GM18511 (cell line): ENCODE results near the gene IGSF11.

ENCODE experiments used
- ATAC-seq: cut with Tn5 transposase; IDR thresholded peaks from one replicate; pipeline ENCODE4 v1.9.1; 2021; ENCODE audit warnings: mild to moderate bottlenecking, moderate library complexity; ENCODE audit not compliant: unreplicated experiment

IGSF11 gene

DNA sequence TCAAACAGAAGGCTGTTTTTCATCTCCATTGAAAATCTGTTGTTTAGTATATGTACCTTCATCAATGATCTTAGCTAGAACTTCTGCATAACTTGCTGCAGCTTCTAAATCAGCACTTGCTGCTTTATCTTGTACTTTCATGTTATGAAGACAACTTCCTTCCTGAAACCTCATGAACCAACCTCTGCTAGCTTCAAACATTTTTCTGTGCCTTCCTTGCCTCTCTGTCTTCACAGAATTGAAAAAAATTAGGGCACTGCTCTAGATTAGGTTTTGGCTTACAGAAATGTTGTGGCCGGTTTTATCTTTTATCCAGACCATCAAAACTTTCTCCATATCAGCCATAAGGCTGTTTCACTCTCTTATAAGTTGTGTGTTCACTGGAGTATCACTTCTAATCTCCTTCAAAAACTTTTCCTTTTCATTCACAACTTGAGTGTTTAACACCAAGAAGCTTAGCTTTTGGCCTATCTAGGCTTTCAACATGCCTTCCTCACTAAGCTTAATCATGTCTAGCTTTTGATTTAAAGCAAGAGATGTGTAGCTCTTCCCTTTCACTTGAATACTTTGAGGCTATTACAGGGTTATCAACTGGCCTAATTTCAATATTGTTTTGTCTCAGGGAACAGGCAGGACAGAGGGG is 78.6 kb downstream of the IGSF11 start:
- no peak for ATAC-seq

DNA sequence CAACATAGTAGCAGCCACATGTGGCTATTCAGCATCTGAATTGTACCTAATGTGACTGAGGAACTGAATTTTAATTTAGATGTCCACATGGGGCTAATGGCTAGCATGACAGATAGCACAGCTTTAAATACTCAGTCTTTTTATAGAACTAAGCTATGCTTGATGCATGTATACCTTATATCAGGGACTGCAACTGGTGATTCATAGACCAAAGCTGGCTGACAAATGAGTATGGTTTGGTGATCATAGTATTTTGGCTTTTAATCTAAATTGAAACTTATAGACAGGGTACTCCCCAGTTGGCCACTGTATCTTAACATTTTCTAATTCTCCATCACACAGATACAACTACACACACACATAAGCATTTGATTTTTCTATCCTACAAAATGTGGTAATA is 83.6 kb downstream of the IGSF11 start:
- ATAC-seq = no peak

DNA sequence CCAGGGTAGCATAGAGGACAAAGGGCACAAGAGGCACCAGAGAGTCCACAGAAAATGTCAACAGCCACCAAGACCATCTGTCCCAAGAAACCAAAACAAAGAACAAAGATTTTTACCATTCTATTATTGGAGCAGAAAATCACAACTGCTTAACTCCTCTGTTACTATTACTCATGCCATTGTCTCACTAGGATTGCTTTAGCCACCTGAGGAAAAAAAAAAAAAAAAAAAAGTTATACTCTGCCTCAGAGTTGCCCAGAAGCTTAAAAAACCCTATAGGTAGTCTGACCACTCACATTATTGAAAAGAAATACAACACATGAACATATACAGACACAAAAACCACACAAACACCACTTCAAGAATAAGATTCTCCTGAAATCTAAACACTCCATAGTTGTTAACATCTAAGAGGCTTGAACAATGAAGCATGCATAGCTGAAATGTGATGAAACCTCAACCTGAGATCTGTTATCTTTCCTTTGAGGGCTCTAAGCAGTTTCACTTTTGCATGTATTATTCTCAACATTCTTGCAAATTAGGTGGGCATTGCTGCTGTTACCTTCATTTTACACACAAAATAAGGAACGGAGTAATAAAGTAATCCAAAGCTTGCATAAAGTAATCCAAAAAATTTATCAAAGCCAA is 85.4 kb downstream of the IGSF11 start:
- no peak for ATAC-seq

DNA sequence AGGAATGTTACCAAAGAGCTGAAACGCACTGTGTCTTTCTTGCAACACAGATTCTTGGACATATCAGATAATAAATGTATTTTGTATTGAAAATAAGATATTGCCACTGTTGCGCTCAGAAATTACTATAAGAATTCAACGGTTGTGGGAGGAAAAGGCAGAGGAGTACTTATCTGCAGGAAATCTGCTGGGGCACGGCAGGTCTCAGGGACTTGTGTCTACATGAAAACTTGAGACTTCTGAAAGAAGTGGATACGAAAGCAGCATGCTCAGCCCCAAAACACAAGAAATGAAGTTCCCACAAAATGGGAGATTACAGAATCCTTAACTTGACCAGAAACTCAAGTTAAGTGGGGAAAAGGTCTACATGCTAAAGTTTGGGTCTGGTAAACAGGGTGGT is 86.5 kb downstream of the IGSF11 start:
- no peak for ATAC-seq

- ATAC-seq = no peak
Observed at GRCh38 chr3:118946449-118946848, 88.2 kb downstream of the IGSF11 start.

DNA sequence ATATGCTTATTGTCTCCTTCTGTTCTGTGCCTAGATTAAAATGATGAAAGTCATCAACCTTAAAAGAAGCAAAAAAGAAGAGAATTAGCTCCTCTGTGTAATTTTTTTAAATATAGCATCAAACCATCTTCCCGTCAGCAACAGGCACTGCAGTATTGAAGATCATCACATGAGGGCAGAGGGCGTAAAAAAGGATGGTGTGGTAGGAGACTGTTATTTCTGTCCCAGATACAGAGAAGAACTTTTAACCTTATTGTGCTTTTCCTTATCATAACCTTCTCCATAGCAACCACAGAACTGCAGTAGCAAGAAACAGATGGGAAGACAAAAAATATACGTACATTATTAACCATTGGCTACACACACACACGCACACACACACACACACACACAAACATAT is 88.8 kb downstream of the IGSF11 start:
- ATAC-seq = no peak

- ATAC-seq = no peak
Observed at GRCh38 chr3:118943597-118943996, 91.0 kb downstream of the IGSF11 start.

GRCh38 chr3:118942671-118943070 is 92.0 kb downstream of the IGSF11 start:
- ATAC-seq = no peak

DNA sequence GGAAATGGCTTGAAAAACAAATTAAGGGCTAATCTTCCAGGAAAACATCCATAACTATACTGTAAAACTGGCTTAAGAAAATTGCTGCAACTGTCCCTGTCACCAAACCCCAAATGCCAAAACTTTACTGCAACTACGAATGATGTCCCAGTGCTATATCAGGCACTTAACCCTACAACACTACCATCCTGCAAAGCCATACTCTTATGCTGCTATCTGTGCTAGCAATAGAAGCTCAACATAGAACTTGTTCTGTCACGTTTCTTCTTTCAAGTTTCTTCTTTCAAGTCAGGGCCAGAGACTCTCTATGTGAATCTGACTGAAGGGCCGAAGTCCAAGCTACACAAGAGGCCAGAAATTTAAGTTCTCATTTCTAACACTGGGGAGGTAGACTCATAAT is 92.5 kb downstream of the IGSF11 start:
- ATAC-seq = no peak

DNA sequence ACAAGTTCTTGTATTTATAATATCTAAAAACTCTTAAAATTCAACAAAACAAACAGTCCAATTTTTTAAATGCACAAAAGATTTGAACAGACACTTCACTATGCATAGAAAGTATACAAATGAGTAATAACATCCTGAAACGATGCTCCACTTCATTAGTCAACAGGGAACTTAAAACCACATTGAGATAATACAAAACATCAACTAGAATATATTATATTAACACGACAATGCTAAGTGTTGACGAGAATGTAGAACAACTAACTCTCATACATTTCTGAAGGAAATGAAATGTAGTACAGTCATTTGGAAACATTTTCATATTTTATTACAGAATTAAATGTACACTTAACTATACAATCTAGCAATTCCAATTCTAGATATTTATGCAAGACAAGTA is 93.4 kb downstream of the IGSF11 start:
- no peak for ATAC-seq

DNA sequence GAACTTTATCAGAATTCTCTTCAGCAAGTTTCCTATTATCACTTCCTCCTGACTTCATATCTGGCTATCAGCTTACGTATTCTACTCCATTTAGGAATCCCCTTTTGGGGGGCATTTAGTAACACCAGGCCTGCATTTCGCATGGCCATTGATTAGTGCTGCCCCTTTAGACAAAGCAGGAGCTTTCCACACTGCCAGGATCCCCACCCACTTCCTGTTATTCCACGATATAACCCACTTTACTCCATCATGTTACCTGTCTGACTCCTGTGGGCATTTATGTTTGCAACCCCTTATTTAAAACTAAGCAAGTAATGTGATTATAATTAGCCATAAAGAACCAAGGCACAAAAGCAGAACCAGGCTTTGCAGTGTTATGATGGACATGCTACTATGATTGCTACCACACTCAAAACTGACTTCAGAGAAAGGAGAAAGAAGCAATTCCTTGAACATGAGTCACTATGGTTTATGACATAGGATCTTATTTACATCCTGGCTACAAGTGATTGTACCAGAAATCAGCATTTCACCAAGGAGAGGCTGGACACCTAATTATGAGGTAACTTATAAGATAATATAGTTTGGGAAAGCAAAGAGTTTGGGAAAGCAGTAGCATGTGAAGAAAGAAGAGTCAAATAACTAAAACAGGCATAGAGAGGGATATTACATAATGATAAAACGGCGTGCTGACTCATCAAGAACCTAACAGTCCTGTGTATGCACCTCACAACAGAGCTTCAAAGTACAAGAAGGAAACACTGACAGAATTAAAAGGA is 96.3 kb downstream of the IGSF11 start:
- no peak for ATAC-seq

DNA sequence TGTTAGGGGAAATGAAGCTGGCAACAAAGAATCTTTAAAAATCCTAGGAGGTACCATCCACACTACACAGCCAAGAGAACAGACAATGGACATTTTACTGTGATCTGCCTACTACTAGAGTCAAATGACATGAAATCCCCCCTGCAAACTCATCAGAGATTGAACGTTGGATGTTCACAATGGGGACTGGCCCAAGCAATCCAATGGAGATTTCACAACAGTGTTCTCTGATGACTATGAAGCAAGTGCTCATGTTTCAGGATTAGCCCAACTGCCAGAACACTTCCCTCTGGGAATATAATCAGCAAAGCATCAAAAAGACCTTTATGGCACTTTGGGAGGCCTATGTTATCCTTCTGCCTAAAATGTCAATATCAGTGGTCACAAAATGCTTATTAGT is 97.8 kb downstream of the IGSF11 start:
- no peak for ATAC-seq

DNA sequence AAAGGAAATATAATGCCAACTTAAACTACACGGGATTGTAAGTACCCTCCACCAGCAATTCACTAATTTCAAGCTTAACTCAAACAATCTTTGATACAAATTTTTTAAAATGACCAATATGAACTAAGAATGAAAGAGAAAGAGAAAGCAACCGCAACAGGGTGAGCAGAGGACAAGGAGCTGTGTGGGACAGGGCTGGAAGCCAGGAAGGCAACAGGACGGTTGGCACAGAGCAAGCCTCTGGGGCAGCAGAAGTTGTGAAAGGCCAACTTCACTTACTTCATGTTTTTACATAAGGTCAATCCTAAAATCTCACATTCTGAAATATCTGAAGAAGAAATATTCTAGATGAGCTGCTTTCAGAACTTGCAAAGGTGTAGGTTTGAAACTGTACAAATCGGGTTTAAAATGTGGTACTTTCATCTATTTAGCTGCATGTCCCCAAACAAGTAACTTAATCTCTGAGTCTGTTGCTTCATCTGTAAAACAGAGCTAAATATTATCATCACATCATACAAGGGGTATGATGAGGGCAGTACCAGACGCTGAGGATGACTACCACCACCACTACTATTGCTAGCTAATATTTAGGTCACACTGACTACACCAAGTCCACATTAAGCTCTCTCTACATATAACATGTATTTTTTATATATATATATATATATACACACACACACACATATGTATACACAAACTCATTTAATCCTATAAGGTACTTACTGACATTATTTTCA is 101.7 kb downstream of the IGSF11 start:
- no peak for ATAC-seq

GRCh38 chr3:118931996-118932395 is 102.7 kb downstream of the IGSF11 start:
- ATAC-seq = no peak

- no peak for ATAC-seq
Observed at GRCh38 chr3:118927449-118927848, 107.2 kb downstream of the IGSF11 start.

DNA sequence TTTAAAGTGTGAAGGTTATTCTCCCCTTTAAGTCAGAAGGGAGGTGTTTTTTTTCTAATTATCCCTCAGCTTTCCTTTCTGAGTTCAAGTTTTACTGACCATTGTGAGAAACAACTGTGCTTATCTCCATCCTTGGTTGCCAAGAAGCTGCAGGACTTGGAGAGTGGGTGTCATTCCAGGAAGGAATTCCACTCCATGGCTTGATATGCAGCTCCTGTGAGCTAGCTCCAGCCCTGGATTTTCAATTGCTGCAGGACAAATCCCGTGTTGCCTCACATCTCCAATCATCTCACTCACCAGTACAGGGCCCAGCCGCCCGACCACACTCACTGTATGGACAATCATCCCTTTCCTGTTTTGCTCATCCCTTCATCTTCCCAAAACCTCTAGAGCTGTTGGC is 122.5 kb downstream of the IGSF11 start:
- ATAC-seq = no peak

DNA sequence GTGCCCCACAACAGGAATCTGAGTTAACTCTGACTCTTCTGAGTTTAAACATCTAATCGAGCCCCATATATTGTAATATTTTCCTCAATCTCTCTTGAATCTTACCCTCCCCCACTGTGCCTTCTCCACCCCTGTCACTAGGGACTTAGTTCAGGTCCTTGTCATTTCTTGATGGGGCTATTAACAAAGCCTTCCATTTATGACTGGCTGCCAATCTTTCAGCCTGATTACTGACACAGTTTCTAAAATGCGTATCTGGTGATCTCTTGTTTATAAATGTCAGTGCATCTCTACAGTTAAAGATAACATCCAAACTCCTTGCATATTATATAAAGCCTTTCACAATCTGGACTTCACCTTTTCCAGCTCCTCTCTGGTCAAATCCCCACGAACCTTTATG is 124.3 kb downstream of the IGSF11 start:
- no peak for ATAC-seq

- no peak for ATAC-seq
Observed at GRCh38 chr3:118909763-118910162, 124.9 kb downstream of the IGSF11 start.

DNA sequence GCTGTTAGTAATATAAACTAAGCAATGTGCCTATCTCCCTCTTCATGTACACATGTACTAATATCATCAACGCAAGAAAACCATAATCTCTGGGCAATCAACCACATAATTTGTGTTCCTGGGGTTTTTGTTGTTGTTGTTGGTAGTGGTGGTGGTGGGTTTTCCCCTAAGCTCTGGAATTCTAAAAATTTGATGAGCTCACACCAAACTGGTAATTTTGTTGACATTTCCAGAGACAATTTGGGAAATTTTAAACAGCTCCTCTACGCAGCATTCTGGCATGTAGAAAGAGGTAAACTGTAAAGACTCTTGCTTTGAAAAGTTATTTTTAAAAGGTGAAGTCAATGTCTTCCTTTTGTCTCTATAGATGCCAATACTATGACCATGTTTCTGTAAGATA is 126.7 kb downstream of the IGSF11 start:
- ATAC-seq = no peak

- no peak for ATAC-seq
Observed at GRCh38 chr3:118900737-118901525, 133.7 kb downstream of the IGSF11 start.

DNA sequence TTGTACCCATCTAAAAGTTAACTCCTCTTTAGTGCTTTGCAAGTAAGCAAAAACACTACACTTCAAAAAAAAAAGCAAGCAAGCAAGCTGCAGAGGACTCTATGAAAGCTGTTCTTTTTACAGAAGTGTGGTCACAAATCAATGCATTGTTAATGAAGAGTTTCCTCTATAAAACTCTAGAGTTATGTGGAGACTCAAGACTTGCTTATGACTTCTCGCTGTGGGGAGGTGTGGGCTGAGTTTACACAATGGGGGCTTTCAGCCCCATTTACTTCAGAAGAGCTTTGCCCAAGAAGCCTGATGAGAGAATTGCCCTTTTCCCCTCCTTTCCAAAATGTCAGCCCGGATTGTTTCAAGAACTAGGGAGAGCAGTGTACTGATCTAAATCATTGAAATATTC is 144.4 kb downstream of the IGSF11 start:
- ATAC-seq = no peak
